ENCODE measurements around the gene RFX1.
A peak's percentile ranks its signal among the peaks of the same experiment; 100 is the strongest.
"Not testable (repeated sequence)": the region's sequence is repeated elsewhere in the genome, so short reads cannot be mapped to it uniquely, and the experiment has no call there.

The RFX1 gene

GRCh38 chr19:14006085-14006765 is at the start of gene RFX1:
RFX1 (minus strand) TSS chr19:14006320; CDS start chr19:13993843, 12,477 bp downstream.
- peak within 1 kb of the TSS; percentile 96 for H3K9ac ChIP-seq (ENCODE audit: low read length)
- H3K4me1 ChIP-seq (ENCODE audit: control insufficient read depth, insufficient read depth, low read length): peaks cover 29% of the 10 kb centered on the region
- peak within 1 kb of the TSS; percentile 43 for H3K4me3 ChIP-seq (ENCODE audit: low read length)
- no peaks in the 10 kb centered on the region for H3K27me3 ChIP-seq (ENCODE audit: control insufficient read depth, insufficient read depth, low read length)
- no peaks in the 10 kb centered on the region for H3K9me3 ChIP-seq (ENCODE audit: control insufficient read depth, low read length)
- no peaks in the 10 kb centered on the region for H3K36me3 ChIP-seq (ENCODE audit: control insufficient read depth, insufficient read depth, low read length)

GRCh38 chr19:14055396-14055795 is 49.3 kb upstream of the RFX1 start:
- peaks cover 18% of the 10 kb centered on the region for H3K27me3 ChIP-seq (ENCODE audit: control insufficient read depth, insufficient read depth, low read length)
- H3K4me3 ChIP-seq (ENCODE audit: low read length): no peak overlapping the region
- peaks cover 3% of the 10 kb centered on the region for H3K4me1 ChIP-seq (ENCODE audit: control insufficient read depth, insufficient read depth, low read length)

GRCh38 chr19:14054721-14055120 is 48.6 kb upstream of the RFX1 start:
- H3K4me1 ChIP-seq (ENCODE audit: control insufficient read depth, insufficient read depth, low read length): peaks cover 3% of the 10 kb centered on the region

More at GRCh38 chr19:14055396-14055795, 49.3 kb upstream of the RFX1 start:
- no peaks in the 10 kb centered on the region for H3K36me3 ChIP-seq (ENCODE audit: control insufficient read depth, insufficient read depth, low read length)
- no peaks in the 10 kb centered on the region for H3K9me3 ChIP-seq (ENCODE audit: control insufficient read depth, low read length)
- H3K9ac ChIP-seq (ENCODE audit: low read length): no peak overlapping the region

GRCh38 chr19:14054099-14054498 is 48.0 kb upstream of the RFX1 start:
- Histone ChIP-seq H3K9ac (ENCODE audit: low read length) (no peak overlapping the region), H3K4me1 (ENCODE audit: control insufficient read depth, insufficient read depth, low read length) (peaks cover 3% of the 10 kb centered on the region), H3K36me3 (ENCODE audit: control insufficient read depth, insufficient read depth, low read length) (no peaks in the 10 kb centered on the region), H3K9me3 (ENCODE audit: control insufficient read depth, low read length) (no peaks in the 10 kb centered on the region), H3K4me3 (ENCODE audit: low read length) (no peak overlapping the region), H3K27me3 (ENCODE audit: control insufficient read depth, insufficient read depth, low read length) (peaks cover 14% of the 10 kb centered on the region)

More at GRCh38 chr19:14054721-14055120, 48.6 kb upstream of the RFX1 start:
- H3K36me3 ChIP-seq (ENCODE audit: control insufficient read depth, insufficient read depth, low read length): no peaks in the 10 kb centered on the region
- no peak overlapping the region for H3K4me3 ChIP-seq (ENCODE audit: low read length)
- H3K9ac ChIP-seq (ENCODE audit: low read length): no peak overlapping the region
- no peaks in the 10 kb centered on the region for H3K9me3 ChIP-seq (ENCODE audit: control insufficient read depth, low read length)
- peaks cover 16% of the 10 kb centered on the region for H3K27me3 ChIP-seq (ENCODE audit: control insufficient read depth, insufficient read depth, low read length)

- peaks cover 8% of the 10 kb centered on the region for H3K27me3 ChIP-seq (ENCODE audit: control insufficient read depth, insufficient read depth, low read length)
These were observed 47.4 kb upstream of the RFX1 start for GRCh38 chr19:14053500-14053899.

GRCh38 chr19:14053032-14053431 is 46.9 kb upstream of the RFX1 start:
- no peak overlapping the region for H3K9ac ChIP-seq (ENCODE audit: low read length)
- H3K4me1 ChIP-seq (ENCODE audit: control insufficient read depth, insufficient read depth, low read length): peaks cover 3% of the 10 kb centered on the region
- no peaks in the 10 kb centered on the region for H3K9me3 ChIP-seq (ENCODE audit: control insufficient read depth, low read length)
- peaks cover 4% of the 10 kb centered on the region for H3K27me3 ChIP-seq (ENCODE audit: control insufficient read depth, insufficient read depth, low read length)
- no peaks in the 10 kb centered on the region for H3K36me3 ChIP-seq (ENCODE audit: control insufficient read depth, insufficient read depth, low read length)
- no peak overlapping the region for H3K4me3 ChIP-seq (ENCODE audit: low read length)

More at GRCh38 chr19:14053500-14053899, 47.4 kb upstream of the RFX1 start:
- Histone ChIP-seq H3K36me3 (ENCODE audit: control insufficient read depth, insufficient read depth, low read length) (no peaks in the 10 kb centered on the region), H3K4me1 (ENCODE audit: control insufficient read depth, insufficient read depth, low read length) (peaks cover 3% of the 10 kb centered on the region), H3K4me3 (ENCODE audit: low read length) (no peak overlapping the region), H3K9me3 (ENCODE audit: control insufficient read depth, low read length) (no peaks in the 10 kb centered on the region), H3K9ac (ENCODE audit: low read length) (no peak overlapping the region)

- H3K27me3 ChIP-seq (ENCODE audit: control insufficient read depth, insufficient read depth, low read length): no peaks in the 10 kb centered on the region
- no peak overlapping the region for H3K4me3 ChIP-seq (ENCODE audit: low read length)
- H3K36me3 ChIP-seq (ENCODE audit: control insufficient read depth, insufficient read depth, low read length): no peaks in the 10 kb centered on the region
- H3K4me1 ChIP-seq (ENCODE audit: control insufficient read depth, insufficient read depth, low read length): peaks cover 3% of the 10 kb centered on the region
- no peaks in the 10 kb centered on the region for H3K9me3 ChIP-seq (ENCODE audit: control insufficient read depth, low read length)
- no peak overlapping the region for H3K9ac ChIP-seq (ENCODE audit: low read length)
These were observed 46.4 kb upstream of the RFX1 start for GRCh38 chr19:14052470-14052869.

- H3K4me3 ChIP-seq (ENCODE audit: low read length): no peak overlapping the region
- H3K36me3 ChIP-seq (ENCODE audit: control insufficient read depth, insufficient read depth, low read length): no peaks in the 10 kb centered on the region
- no peaks in the 10 kb centered on the region for H3K27me3 ChIP-seq (ENCODE audit: control insufficient read depth, insufficient read depth, low read length)
- H3K9ac ChIP-seq (ENCODE audit: low read length): no peak overlapping the region
- H3K9me3 ChIP-seq (ENCODE audit: control insufficient read depth, low read length): no peaks in the 10 kb centered on the region
- peaks cover 3% of the 10 kb centered on the region for H3K4me1 ChIP-seq (ENCODE audit: control insufficient read depth, insufficient read depth, low read length)
These were observed 45.9 kb upstream of the RFX1 start for GRCh38 chr19:14051980-14052379.

- not testable (repeated sequence) for H3K4me3 ChIP-seq (ENCODE audit: low read length); H3K4me1 ChIP-seq (ENCODE audit: control insufficient read depth, insufficient read depth, low read length); H3K36me3 ChIP-seq (ENCODE audit: control insufficient read depth, insufficient read depth, low read length); H3K9me3 ChIP-seq (ENCODE audit: control insufficient read depth, low read length); H3K27me3 ChIP-seq (ENCODE audit: control insufficient read depth, insufficient read depth, low read length); H3K9ac ChIP-seq (ENCODE audit: low read length)
These were observed 44.8 kb upstream of the RFX1 start for GRCh38 chr19:14050961-14051360.

GRCh38 chr19:14050512-14050911 is 44.4 kb upstream of the RFX1 start:
- H3K36me3 ChIP-seq (ENCODE audit: control insufficient read depth, insufficient read depth, low read length): no peaks in the 10 kb centered on the region
- no peaks in the 10 kb centered on the region for H3K4me1 ChIP-seq (ENCODE audit: control insufficient read depth, insufficient read depth, low read length)
- no peaks in the 10 kb centered on the region for H3K27me3 ChIP-seq (ENCODE audit: control insufficient read depth, insufficient read depth, low read length)
- no peaks in the 10 kb centered on the region for H3K9me3 ChIP-seq (ENCODE audit: control insufficient read depth, low read length)
- H3K9ac ChIP-seq (ENCODE audit: low read length): no peak overlapping the region
- H3K4me3 ChIP-seq (ENCODE audit: low read length): no peak overlapping the region

- Histone ChIP-seq H3K27me3 (ENCODE audit: control insufficient read depth, insufficient read depth, low read length) (no peaks in the 10 kb centered on the region), H3K9ac (ENCODE audit: low read length) (no peak overlapping the region), H3K4me3 (ENCODE audit: low read length) (no peak overlapping the region), H3K4me1 (ENCODE audit: control insufficient read depth, insufficient read depth, low read length) (no peaks in the 10 kb centered on the region), H3K36me3 (ENCODE audit: control insufficient read depth, insufficient read depth, low read length) (no peaks in the 10 kb centered on the region), H3K9me3 (ENCODE audit: control insufficient read depth, low read length) (no peaks in the 10 kb centered on the region)
These were observed 42.5 kb upstream of the RFX1 start for GRCh38 chr19:14048443-14049153.

- H3K9me3 ChIP-seq (ENCODE audit: control insufficient read depth, low read length); H3K27me3 ChIP-seq (ENCODE audit: control insufficient read depth, insufficient read depth, low read length); H3K36me3 ChIP-seq (ENCODE audit: control insufficient read depth, insufficient read depth, low read length); H3K9ac ChIP-seq (ENCODE audit: low read length); H3K4me3 ChIP-seq (ENCODE audit: low read length); H3K4me1 ChIP-seq (ENCODE audit: control insufficient read depth, insufficient read depth, low read length): not testable (repeated sequence)
These were observed 41.7 kb upstream of the RFX1 start for GRCh38 chr19:14047866-14048265.

Data from mucosa of stomach (tissue), 1 donor.